HL-60/S4 treated with phorbol 12-myristate 13-acetate at 8.2 ng/mL for 4 days and 3 days (cell line): Measurements from ENCODE around the gene ANKMY1.

Experiments used
- in situ Hi-C: fragments of 300-500 bp; cut with MboI; formaldehyde crosslinking; loops from 2 replicates; pipeline ENCODE4 v1.15.0; 2022; ENCODE audit warnings: low sequenced_read_pairs

Gene ANKMY1

GRCh38 chr2:240453461-240454105, 104.2 kb downstream of the ANKMY1 start:
- in situ Hi-C loops, result no loop called here

- in situ Hi-C loops, result no loop called here
Measured at GRCh38 chr2:240452462-240453256, 105.1 kb downstream of the ANKMY1 start.

- in situ Hi-C loops, result no loop called here
Measured at GRCh38 chr2:240451791-240452461, 105.9 kb downstream of the ANKMY1 start.

- in situ Hi-C loops, result no loop called here
Measured at GRCh38 chr2:240451108-240451611, 106.6 kb downstream of the ANKMY1 start.

DNA sequence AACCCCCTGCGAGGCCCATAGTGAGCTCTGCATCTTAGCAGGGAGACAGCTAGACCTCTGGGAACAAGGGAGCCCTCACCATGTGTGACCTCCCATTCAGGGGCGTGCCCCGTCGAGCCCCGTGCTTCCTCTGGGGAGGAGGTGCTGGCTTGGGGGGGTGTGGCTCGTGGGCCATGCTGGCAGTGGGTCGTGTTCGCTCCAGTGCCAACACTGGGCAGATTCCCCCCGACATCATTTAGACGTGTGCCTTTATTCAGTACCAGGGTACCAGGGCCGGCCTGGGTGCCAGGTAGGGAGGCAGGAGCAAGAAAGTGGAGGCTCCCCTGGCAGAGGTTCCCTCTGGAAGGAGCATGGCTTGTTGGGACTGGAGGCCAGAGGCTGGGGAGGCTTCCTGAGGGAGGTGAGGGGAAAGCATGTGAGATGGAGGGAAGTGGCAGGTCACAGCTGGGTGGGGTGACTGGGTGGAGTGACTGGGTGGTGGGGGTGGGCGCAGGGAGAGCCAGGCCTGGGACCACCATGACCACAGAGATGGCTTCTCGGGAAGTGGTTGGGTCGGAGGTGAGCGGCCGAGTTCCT, 107.2 kb downstream of the ANKMY1 start:
- in situ Hi-C loops, result no loop called here

DNA sequence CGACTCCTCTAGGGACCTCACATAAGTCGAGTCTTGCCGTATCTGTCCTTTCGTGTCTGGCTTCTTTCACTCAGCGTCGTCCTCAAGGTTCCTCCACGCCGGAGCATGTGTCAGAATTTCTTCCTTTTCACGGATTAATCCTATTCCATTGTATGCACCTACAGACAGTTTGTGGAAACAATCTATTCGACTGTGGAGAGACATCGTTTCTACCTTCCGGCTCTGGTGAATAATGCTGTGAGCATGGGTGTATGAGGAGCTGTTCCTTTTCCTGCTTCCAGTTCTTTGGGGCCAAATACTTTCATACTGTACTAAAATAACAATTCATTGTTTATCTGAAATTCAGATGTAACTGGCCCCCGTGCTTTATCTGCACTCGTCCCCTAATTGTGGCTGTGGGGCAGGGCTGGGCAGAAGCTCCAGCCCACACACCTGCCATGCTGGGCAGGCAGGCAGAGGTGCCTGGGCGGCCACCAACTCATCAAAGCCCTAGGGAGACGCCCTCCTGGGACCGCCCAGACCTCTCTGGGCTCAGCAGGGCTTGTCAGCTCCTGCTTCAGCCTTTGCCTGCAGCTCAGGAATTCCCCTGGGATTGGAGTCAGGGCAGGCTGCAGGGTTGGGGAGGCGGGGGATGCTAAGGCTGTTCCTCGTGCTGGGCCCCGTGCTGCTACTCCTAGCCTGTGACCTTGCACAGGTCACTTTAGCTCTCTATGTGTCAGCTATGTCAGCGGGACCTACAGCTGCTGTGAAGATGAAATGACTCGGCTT, 107.8 kb downstream of the ANKMY1 start:
- in situ Hi-C loops, result loop anchor here (25.0 kb wide), 1 partner anchor 213 kb away; no protein-coding TSS in a partner anchor

DNA sequence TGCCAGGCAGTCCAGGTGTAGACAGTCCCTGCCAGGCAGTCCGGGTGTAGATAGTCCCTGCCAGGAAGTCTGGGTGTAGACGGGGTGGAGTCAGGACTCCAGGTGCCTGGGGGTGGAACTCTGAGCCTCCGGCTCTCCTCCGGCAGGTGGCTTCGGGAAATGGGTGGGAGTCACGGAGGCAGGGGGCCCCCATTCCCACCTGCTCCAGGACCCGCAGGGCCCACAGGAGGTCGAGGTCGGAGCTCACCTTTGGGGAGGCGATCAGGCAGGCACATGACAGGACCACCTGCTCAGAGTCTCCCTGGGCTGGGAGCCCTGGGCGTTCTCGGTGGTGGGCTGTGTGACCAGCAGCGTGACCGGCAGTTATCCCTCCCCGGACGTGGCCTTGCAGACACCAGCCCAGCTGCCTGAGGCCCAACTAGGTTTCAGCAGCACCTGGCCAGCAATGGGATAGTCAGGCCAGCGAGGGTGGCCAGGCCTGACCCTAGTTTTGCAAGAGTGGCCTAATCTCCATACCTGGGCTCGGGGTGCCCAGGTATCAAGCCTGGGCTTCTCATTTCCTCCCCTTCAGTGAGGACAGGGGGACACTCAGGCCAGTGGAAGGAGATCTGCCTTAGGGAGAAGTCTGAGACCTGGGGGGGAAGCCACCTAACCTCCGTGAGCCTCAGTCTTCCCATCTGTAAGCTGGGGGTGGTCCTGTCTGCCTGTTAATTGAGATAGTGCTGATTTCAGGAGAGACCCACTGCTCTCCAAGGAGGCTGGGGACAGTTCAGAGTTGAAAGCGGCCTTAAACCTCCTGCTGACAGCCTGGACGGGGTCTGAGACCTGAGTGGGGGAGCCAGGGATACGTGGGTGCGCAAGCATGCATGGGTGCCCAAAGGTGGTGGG, 109.2 kb downstream of the ANKMY1 start:
- in situ Hi-C loops, result loop anchor here (25.0 kb wide), 1 partner anchor 211 kb away; no protein-coding TSS in a partner anchor

DNA sequence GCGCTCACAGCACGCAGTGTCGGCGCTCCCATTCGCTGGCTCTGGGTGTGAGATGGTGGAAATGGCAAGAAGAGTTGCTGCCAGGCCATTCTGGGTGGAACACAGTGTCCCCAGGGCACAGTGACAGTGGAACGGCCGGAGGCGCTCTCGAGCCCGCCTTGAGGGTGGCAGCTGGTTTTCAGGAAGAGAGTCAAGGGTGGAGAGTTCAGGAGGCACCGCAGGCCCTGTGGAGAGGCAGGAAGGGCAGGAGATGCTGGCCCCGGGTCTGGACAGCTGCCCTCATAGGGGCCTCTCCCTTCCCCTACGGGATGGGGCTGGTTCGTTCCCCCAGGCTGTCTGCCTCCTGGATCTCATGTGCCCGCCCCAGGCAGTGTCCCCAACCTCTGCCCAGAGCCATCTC, 109.9 kb downstream of the ANKMY1 start:
- in situ Hi-C loops, result loop anchor here (25.0 kb wide), 1 partner anchor 211 kb away; no protein-coding TSS in a partner anchor

- in situ Hi-C loops, result loop anchor here (25.0 kb wide), 1 partner anchor 210 kb away; no protein-coding TSS in a partner anchor
Measured at GRCh38 chr2:240447331-240447730, 110.5 kb downstream of the ANKMY1 start.

DNA sequence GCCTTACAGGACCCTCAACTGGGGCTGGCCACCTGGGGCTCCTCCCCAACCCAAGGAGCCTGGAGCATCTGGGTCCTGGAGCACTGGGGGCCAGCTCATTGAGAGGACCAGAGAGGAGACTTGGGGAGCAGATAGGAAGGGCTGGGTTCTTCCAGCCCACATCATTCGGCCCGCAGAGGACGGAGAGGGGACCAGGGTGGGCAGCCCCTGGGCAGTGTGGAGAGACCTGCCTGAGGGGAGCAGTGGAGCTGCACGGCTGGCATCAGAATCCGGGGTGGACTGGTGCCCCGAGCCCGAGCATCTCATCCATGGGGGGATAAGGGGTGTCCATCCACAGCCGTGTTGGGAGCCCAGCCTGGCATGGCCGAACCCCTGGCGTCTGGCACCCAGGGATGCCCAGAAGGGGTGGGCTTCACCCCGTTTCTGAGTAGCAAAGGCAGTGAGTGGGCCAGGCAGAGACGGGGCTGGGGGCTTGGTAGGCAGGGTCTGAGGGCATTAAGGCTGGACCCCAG, 111.1 kb downstream of the ANKMY1 start:
- in situ Hi-C loops, result loop anchor here (25.0 kb wide), 1 partner anchor 209 kb away; no protein-coding TSS in a partner anchor

DNA sequence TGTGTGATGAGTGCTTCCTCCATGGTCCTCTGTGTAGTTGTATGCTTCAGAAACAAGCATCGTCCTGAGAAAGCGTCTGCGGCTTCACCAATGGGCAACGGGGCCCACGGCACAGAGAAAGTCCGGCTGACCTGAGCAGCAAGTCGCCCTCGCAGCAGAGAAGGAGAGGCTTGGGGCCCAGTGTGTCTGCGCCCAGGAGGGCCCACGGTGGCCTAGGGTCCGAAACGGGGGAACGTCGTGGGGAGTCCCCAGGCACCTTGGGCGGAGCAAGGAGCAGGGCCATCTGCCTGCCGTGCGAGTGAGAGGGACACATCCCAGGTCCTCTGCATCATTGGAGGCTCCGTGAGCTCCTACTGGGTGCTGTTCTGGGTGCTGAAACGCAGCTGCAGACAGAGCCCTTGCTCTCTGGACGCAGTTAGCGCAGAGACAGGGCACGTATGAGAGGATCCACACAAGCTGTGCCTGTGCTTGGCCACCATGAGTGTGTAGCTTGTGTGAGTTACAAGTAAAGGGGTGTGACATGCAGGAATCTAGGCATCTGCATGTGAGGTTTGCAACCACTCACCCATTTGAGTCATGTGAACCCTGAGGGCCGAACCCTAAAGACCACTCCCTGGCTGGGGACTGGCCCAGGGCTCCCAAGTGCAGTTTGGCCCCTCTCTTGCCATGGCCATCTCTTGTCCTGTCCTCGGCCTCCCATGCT, 111.7 kb downstream of the ANKMY1 start:
- in situ Hi-C loops, result loop anchor here (25.0 kb wide), 1 partner anchor 209 kb away; no protein-coding TSS in a partner anchor

GRCh38 chr2:240444464-240444863, 113.3 kb downstream of the ANKMY1 start:
- in situ Hi-C loops, result loop anchor here (25.0 kb wide), 1 partner anchor 207 kb away; no protein-coding TSS in a partner anchor

GRCh38 chr2:240443891-240444301, 113.9 kb downstream of the ANKMY1 start:
- in situ Hi-C loops, result loop anchor here (25.0 kb wide), 1 partner anchor 207 kb away; no protein-coding TSS in a partner anchor

DNA sequence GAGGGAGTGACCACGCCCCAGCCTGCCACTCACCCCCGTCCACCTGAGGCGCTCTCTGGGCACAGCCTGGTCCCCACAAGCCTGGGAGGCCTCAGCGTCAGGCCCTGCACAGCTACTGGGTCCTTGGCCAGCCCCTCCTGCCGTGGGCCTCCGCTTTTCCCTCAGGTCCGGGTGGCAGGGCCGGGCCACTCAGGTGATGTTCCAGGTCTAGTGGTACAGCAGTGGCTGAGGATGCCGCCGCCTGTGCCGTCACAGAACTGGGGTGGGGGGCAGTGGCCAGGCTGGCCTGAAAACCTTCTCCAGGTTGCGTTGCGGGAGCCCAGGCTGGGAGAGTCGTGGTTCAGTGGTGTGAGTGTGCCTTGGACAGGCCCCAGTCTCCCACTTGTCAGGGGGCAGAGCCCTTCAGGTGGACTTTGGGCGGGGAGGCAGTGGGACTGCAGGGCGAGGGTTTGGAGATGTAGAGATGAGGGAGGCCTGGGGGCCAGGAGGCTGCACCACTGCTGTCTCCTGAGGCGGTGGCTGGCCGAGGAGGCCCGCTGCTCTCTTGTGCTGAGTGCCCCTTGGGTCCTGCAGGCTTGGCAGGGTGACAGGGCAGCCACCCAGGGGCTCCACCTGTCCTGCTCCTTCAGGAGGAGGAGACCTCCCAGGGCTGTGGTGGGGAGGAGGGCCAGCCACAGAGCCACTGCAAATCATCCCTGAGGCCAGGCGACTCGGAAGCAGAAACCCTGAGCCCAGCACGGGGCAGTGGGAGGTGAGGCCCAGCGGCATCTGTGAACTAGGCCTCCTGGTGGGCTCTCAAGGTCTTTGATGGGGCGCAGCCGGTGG, 114.7 kb downstream of the ANKMY1 start:
- in situ Hi-C loops, result loop anchor here (25.0 kb wide), 1 partner anchor 206 kb away; no protein-coding TSS in a partner anchor

DNA sequence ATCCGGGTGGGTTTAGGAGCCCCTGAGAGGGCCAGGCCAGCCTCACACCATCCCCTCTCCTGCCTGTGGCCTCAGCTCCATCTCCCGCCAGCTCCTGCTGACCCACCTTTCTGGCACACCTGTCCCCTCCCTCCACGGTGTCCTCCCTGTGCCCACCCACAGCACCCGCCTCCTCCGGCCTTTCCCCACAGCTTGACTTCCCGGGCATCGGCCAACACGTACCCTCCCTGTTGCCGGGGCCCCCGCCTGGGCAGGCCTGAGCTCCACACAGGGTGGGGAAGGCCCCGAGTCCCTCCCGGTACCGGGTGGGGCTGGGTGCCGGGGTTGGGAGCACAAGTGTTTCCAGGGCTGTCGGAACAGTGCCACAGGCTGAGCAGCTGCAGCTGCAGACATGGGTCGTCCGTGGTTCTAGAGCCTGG, 115.8 kb downstream of the ANKMY1 start:
- in situ Hi-C loops, result loop anchor here (25.0 kb wide), 1 partner anchor 205 kb away; no protein-coding TSS in a partner anchor

GRCh38 chr2:240441326-240441992, 116.3 kb downstream of the ANKMY1 start:
- in situ Hi-C loops, result loop anchor here (25.0 kb wide), 1 partner anchor 204 kb away; no protein-coding TSS in a partner anchor
